H1 (cell line): ENCODE measurements around the gene TRAPPC12. TPM values are rescaled to one million over a fixed set of nuclear protein-coding genes. Genes with fewer than 3 reads are reported as not detected.

Source experiments
- CTCF ChIA-PET: fragments of 300-600 bp; sonication (Branson Sonifier 250); formaldehyde crosslinking; loops from one replicate; lab custom pipeline; 2021; ENCODE audit not compliant: partially characterized antibody; lab: Charles Lee
- POLR2A ChIA-PET: fragments of 300-600 bp; sonication (Branson Sonifier 250); formaldehyde crosslinking; loops from one replicate; lab custom pipeline; 2021; ENCODE audit warnings: inconsistent platforms; ENCODE audit not compliant: partially characterized antibody; lab: Charles Lee
- DNase-seq, 2 experiments: peaks; one replicate each; pipeline versions ENCODE4 v3.0.0 to v3.0.0-alpha.2; 2010 to 2022; ENCODE audit warnings: low spot score in 2 of 2, low read depth in 1 of 2, mixed read lengths in 1 of 2
- FAIRE-seq: peaks from 2 replicates; lab custom pipeline; 2011; peaks lifted over from hg19 to GRCh38; lab: Jason Lieb, UNC
- H2AFZ ChIP-seq: 2 replicates; pipeline ENCODE4 v1.8.1; 2012; ENCODE audit warnings: low read length, inconsistent platforms
- H2AK5ac ChIP-seq: 2 replicates; pipeline ENCODE4 v1.6.1; 2013; ENCODE audit warnings: low read depth, low read length
- H2BK120ac ChIP-seq: replicated peaks from 2 replicates; pipeline ENCODE3; 2013; ENCODE audit warnings: low read depth, low read length, inconsistent platforms
- H2BK12ac ChIP-seq: 2 replicates; pipeline ENCODE4 v1.6.1; 2013; ENCODE audit warnings: low read depth, low read length
- H2BK15ac ChIP-seq: 2 replicates; pipeline ENCODE4 v1.6.1; 2013; ENCODE audit warnings: low read length
- H2BK20ac ChIP-seq: 2 replicates; pipeline ENCODE4 v1.6.1; 2013; ENCODE audit warnings: low read length
- H2BK5ac ChIP-seq: 2 replicates; pipeline ENCODE4 v1.6.1; 2013; ENCODE audit warnings: low read depth, low read length
- H3K14ac ChIP-seq: 2 replicates; pipeline ENCODE4 v1.6.1; 2013; ENCODE audit warnings: inconsistent platforms; ENCODE audit not compliant: insufficient read length
- H3K18ac ChIP-seq: 2 replicates; pipeline ENCODE4 v1.6.1; 2013; ENCODE audit warnings: low read length; ENCODE audit errors: extremely low read depth
- H3K23ac ChIP-seq: 2 replicates; pipeline ENCODE4 v1.6.1; 2013; ENCODE audit warnings: inconsistent platforms; ENCODE audit not compliant: insufficient read length
- H3K23me2 ChIP-seq: 2 replicates; pipeline ENCODE4 v1.6.1; 2013; ENCODE audit warnings: low read depth, low read length
- H3K27ac ChIP-seq: 2 replicates; pipeline ENCODE4 v1.6.1; 2011; ENCODE audit warnings: low read depth, low read length, inconsistent platforms
- H3K27me3 ChIP-seq, 4 experiments: replicated peaks in 1 of 4; 1 replicate in 1 of 4; 2 replicates in 3 of 4; pipeline versions ENCODE4 v1.6.1 to v1.8.1; 2011 to 2013; ENCODE audit warnings: low read length in 3 of 4, mild to moderate bottlenecking in 3 of 4, inconsistent platforms in 2 of 4, mixed read lengths in 2 of 4, moderate library complexity in 1 of 4; ENCODE audit not compliant: control insufficient read depth in 3 of 4, insufficient read depth in 3 of 4; ENCODE audit errors: extremely low read depth in 1 of 4
- H3K36me3 ChIP-seq, 4 experiments: 2 replicates each; pipeline versions ENCODE4 v1.6.1 to v1.8.1; 2011 to 2013; ENCODE audit warnings: mild to moderate bottlenecking in 4 of 4, low read length in 3 of 4, moderate library complexity in 2 of 4, control low read depth in 1 of 4, inconsistent platforms in 1 of 4; ENCODE audit not compliant: insufficient read depth in 4 of 4, control insufficient read depth in 2 of 4
- H3K4ac ChIP-seq: replicated peaks from 2 replicates; pipeline ENCODE3; 2013; ENCODE audit warnings: low read length, low read depth, mixed read lengths, inconsistent platforms; ENCODE audit not compliant: insufficient read length
- H3K4me1 ChIP-seq, 4 experiments: replicated peaks in 1 of 4; 1 replicate in 1 of 4; 2 replicates in 3 of 4; pipeline versions ENCODE4 v1.6.1 to v1.8.1; 2011 to 2013; ENCODE audit warnings: low read length in 3 of 4, inconsistent platforms in 2 of 4, mixed read lengths in 1 of 4; ENCODE audit not compliant: insufficient read depth in 4 of 4, control insufficient read depth in 3 of 4
- H3K4me2 ChIP-seq, 2 experiments: 2 replicates each; pipeline versions ENCODE4 v1.6.1 to v1.8.1; 2011 to 2013; ENCODE audit warnings: low read depth in 2 of 2, low read length in 2 of 2, control low read depth in 1 of 2, inconsistent platforms in 1 of 2, mild to moderate bottlenecking in 1 of 2; ENCODE audit not compliant: insufficient read depth in 1 of 2
- H3K4me3 ChIP-seq, 4 experiments: fragments of 200-600, 300-600 bp in 1 of 4; sonication (generic), shearing (Covaris generic), sonication (Bioruptor Twin) in 1 of 4; 2 replicates each; pipeline versions ENCODE4 v1.5.1 to v1.8.1; 2011 to 2016; ENCODE audit warnings: low read length in 4 of 4, low read depth in 3 of 4, control low read depth in 2 of 4, inconsistent platforms in 2 of 4, mild to moderate bottlenecking in 2 of 4, mixed read lengths in 1 of 4, moderate library complexity in 1 of 4; ENCODE audit not compliant: insufficient read depth in 2 of 4; ENCODE audit errors: extremely low read depth in 1 of 4
- H3K56ac ChIP-seq: replicated peaks from 2 replicates; pipeline ENCODE3; 2013; ENCODE audit warnings: low read depth, mild to moderate bottlenecking, mixed read lengths, low read length, inconsistent platforms; ENCODE audit not compliant: insufficient read length
- H3K79me1 ChIP-seq: 2 replicates; pipeline ENCODE4 v1.6.1; 2013; ENCODE audit warnings: low read depth, low read length, control low read depth
- H3K79me2 ChIP-seq, 2 experiments: 2 replicates each; pipeline versions ENCODE4 v1.6.1 to v1.8.1; 2012 to 2013; ENCODE audit warnings: low read length in 2 of 2, mild to moderate bottlenecking in 2 of 2, inconsistent platforms in 1 of 2; ENCODE audit not compliant: insufficient read depth in 2 of 2, control insufficient read depth in 1 of 2
- H3K9ac ChIP-seq, 4 experiments: replicated peaks in 1 of 4; 1 replicate in 1 of 4; 2 replicates in 3 of 4; pipeline versions ENCODE4 v1.6.1 to v1.8.1; 2011 to 2013; ENCODE audit warnings: low read depth in 3 of 4, low read length in 3 of 4, control low read depth in 2 of 4, mild to moderate bottlenecking in 2 of 4, moderate library complexity in 2 of 4, inconsistent platforms in 1 of 4; ENCODE audit errors: extremely low read depth in 1 of 4
- H3K9me3 ChIP-seq, 2 experiments: 2 replicates each; pipeline versions ENCODE4 v1.6.1 to v1.8.1; 2012 to 2013; ENCODE audit warnings: mild to moderate bottlenecking in 2 of 2, moderate library complexity in 2 of 2, control low read depth in 1 of 2, inconsistent platforms in 1 of 2, low read depth in 1 of 2, low read length in 1 of 2, mixed read lengths in 1 of 2; ENCODE audit not compliant: insufficient read depth in 2 of 2
- H4K20me1 ChIP-seq, 2 experiments: replicated peaks in 1 of 2; 2 replicates each; pipeline versions ENCODE3 to v1.8.1; 2011 to 2013; ENCODE audit warnings: inconsistent platforms in 2 of 2, low read length in 2 of 2, mild to moderate bottlenecking in 1 of 2; ENCODE audit not compliant: insufficient read depth in 2 of 2, control insufficient read depth in 1 of 2
- H4K5ac ChIP-seq: 2 replicates; pipeline ENCODE4 v1.6.1; 2013; ENCODE audit warnings: low read length, low read depth, mixed read lengths, inconsistent platforms; ENCODE audit not compliant: insufficient read length
- H4K8ac ChIP-seq: 2 replicates; pipeline ENCODE4 v1.8.0; 2013; ENCODE audit warnings: mild to moderate bottlenecking, moderate library complexity, low read length, inconsistent platforms; ENCODE audit not compliant: insufficient read depth; ENCODE audit errors: extremely low read depth
- H4K91ac ChIP-seq: replicated peaks from 2 replicates; pipeline ENCODE3; 2013; ENCODE audit warnings: low read length, mixed read lengths, inconsistent platforms; ENCODE audit not compliant: insufficient read length
- ATF3 ChIP-seq: IDR thresholded peaks from 2 replicates; pipeline ENCODE4 v1.6.1; 2011; ENCODE audit warnings: low read depth, mild to moderate bottlenecking, low read length; ENCODE audit not compliant: insufficient read depth
- GTF2F1 ChIP-seq: IDR thresholded peaks from 2 replicates; pipeline ENCODE4 v1.6.1; 2012; ENCODE audit warnings: low read depth, low read length, improper control_type of control experiment, borderline replicate concordance
- WGBS, 2 experiments: shearing (Covaris generic) in 1 of 2; methylation state at CpG; one replicate each; pipeline versions ENCODE4 v1.1.6 to v1.1.7; 2013 to 2015; ENCODE audit warnings: low lambda C conversion rate in 2 of 2, mixed read lengths in 2 of 2, inconsistent platforms in 1 of 2, low coverage in 1 of 2, missing lambda C conversion rate in 1 of 2; ENCODE audit not compliant: insufficient replicate concordance in 2 of 2, insufficient coverage in 1 of 2, insufficient read length in 1 of 2; ENCODE audit errors: extremely low coverage in 1 of 2, missing lambda C conversion rate in 1 of 2; 5-methylcytosine and 5-hydroxymethylcytosine counted together
- polyA plus RNA-seq, 7 experiments: library from polyadenylated mRNA; depleted of rRNA in 3 of 7; stranded (reverse) in 5 of 7; unstranded in 2 of 7; fragments of >200 nt in 5 of 7; fragments of 200-250 nt in 2 of 7; gene quantifications; 1 replicate in 5 of 7; 2 replicates in 1 of 7; 4 replicates in 1 of 7; pipeline versions ENCODE4 v1.2.1 to v1.2.3, GENCODE V29; 2011 to 2013; ENCODE audit warnings: missing spikeins in 2 of 7, mixed read lengths in 2 of 7
- total RNA-seq: library from RNA; stranded (reverse); fragmentation: NEBNext Ultra II Directional; extraction: Animal tissue kit (Norgen Biotek cat#: 25700); gene quantifications from 2 replicates; pipeline ENCODE4 v1.2.1, GENCODE V29; 2021

The TRAPPC12 gene
- total and polyA plus RNA-seq, 2 of the 8 experiments (the other 6 are each of a cell fraction or from before 2014, with no cell fraction given): 35.0 to 67.3 TPM

GRCh38 chr2:3389193-3389592 lies 9.7 kb downstream of the TRAPPC12 start:
- H3K23ac ChIP-seq: no peak overlapping the region
- DNase-seq: no peak
- peaks cover 0 to 1% (median 0%) of the 10 kb centered on the region in 4 experiments; a peak in 1 of 7 replicates for H3K27me3 ChIP-seq
- WGBS, 2 experiments: 94% methylated on average over 24 of the region's 29 CpGs; no CpG with 5 or more reads in 1 of the 2 experiments
- H3K4ac ChIP-seq: no peak overlapping the region
- no peak for FAIRE-seq
- no peak overlapping the region for H2BK120ac ChIP-seq
- no peak overlapping the region for H3K56ac ChIP-seq
- no peak overlapping the region for H3K18ac ChIP-seq
- H2AK5ac ChIP-seq: no peak overlapping the region
- no peak overlapping the region for H2BK5ac ChIP-seq
- H2BK15ac ChIP-seq: no peak overlapping the region
- peaks cover 5 to 23% (median 13%) of the 10 kb centered on the region in 4 experiments; a peak in 6 of 8 replicates for H3K36me3 ChIP-seq
- H3K4me1 ChIP-seq: no peaks in the 10 kb centered on the region
- peaks cover 0 to 4% of the 10 kb centered on the region in 2 experiments for H4K20me1 ChIP-seq
- ChIA-PET POLR2A (interaction anchor here (0.7 kb wide), 1 partner anchor 9 kb away, joined by 3 read pairs; no protein-coding TSS in a partner anchor), CTCF (interaction anchor here (0.9 to 1.3 kb wide), 2 partner anchors 9 to 73 kb away, joined by 3 read pairs; no protein-coding TSS in a partner anchor)
- no peak overlapping the region for H3K27ac ChIP-seq
- peaks cover 11% of the 10 kb centered on the region for H3K79me1 ChIP-seq
- H2AFZ ChIP-seq: no peak overlapping the region
- H3K4me2 ChIP-seq: no peak overlapping the region
- no peak overlapping the region for H2BK12ac ChIP-seq
- H3K9me3 ChIP-seq: no peaks in the 10 kb centered on the region
- H3K9ac ChIP-seq: no peak overlapping the region
- TF ChIP-seq ATF3 (no peak), GTF2F1 (no peak)
- H4K5ac ChIP-seq: no peak overlapping the region
- H3K4me3 ChIP-seq: no peak overlapping the region
- no peak overlapping the region for H4K91ac ChIP-seq
- H3K23me2 ChIP-seq: no peaks in the 10 kb centered on the region
- no peak overlapping the region for H3K14ac ChIP-seq
- no peak overlapping the region for H4K8ac ChIP-seq
- no peak overlapping the region for H2BK20ac ChIP-seq
- peaks cover 0 to 5% of the 10 kb centered on the region in 2 experiments; a peak in 2 of 4 replicates for H3K79me2 ChIP-seq
